ENCODE measurements around the gene AVP. TPM values are rescaled to one million over a fixed set of nuclear protein-coding genes. Genes with fewer than 3 reads are reported as not detected.

The AVP gene
- total RNA-seq, 1 donor = not detected

DNA sequence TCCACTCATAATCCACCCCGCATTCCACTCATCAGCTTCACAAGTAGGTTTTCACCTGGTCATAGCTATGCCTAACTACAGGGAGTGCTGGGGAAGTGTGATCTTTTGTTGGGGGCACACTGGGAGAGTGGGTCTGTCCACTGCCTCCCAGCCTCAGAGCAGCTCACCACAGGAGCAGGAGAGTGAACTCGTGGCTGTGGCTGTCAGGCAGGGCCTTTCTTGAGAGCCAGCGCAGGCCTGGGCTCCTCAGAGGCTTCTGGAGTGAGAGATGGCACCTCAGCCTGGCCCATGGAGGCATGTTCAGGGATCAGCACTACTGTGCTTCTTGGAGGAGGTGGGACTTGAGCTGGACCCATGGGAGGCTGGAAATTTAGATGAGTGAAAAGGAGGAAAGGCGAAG is 45.1 kb downstream of the AVP start:
- H3K4me3 ChIP-seq (ENCODE audit: low read depth, low read length) = no peak overlapping the region
- no peak for DNase-seq (ENCODE audit: low read depth)
- TF ChIP-seq, protein P1, sequence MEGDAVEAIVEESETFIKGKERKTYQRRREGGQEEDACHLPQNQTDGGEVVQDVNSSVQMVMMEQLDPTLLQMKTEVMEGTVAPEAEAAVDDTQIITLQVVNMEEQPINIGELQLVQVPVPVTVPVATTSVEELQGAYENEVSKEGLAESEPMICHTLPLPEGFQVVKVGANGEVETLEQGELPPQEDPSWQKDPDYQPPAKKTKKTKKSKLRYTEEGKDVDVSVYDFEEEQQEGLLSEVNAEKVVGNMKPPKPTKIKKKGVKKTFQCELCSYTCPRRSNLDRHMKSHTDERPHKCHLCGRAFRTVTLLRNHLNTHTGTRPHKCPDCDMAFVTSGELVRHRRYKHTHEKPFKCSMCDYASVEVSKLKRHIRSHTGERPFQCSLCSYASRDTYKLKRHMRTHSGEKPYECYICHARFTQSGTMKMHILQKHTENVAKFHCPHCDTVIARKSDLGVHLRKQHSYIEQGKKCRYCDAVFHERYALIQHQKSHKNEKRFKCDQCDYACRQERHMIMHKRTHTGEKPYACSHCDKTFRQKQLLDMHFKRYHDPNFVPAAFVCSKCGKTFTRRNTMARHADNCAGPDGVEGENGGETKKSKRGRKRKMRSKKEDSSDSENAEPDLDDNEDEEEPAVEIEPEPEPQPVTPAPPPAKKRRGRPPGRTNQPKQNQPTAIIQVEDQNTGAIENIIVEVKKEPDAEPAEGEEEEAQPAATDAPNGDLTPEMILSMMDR (IDR thresholded peaks at IDR 0.05; ENCODE audit: insufficient read depth, low read depth, low read length) = no peak

DNA sequence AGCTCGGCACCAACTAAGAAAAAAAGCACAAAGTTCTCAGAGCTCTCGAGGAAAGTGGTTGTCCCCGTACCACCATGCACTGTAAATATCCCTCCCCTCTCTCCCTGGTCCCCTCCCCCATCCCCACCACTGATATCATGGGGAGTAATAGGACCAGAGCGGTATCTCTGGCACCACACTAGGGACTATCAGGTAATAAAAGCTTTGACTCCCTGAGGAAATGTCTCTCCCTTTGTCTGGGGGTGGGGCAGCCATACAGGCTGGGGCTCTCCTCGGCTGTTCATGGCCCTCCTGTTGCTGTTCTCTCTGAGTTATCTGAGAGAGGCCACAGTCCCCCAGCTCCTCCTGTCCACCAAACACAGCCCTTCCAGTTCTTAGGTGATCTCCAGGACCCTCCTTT is 46.1 kb downstream of the AVP start:
- no peak overlapping the region for H3K4me3 ChIP-seq (ENCODE audit: low read depth, low read length)
- TF ChIP-seq, protein P1 (IDR thresholded peaks at IDR 0.05; ENCODE audit: insufficient read depth, low read depth, low read length) = no peak
- DNase-seq (ENCODE audit: low read depth) = no peak

DNA sequence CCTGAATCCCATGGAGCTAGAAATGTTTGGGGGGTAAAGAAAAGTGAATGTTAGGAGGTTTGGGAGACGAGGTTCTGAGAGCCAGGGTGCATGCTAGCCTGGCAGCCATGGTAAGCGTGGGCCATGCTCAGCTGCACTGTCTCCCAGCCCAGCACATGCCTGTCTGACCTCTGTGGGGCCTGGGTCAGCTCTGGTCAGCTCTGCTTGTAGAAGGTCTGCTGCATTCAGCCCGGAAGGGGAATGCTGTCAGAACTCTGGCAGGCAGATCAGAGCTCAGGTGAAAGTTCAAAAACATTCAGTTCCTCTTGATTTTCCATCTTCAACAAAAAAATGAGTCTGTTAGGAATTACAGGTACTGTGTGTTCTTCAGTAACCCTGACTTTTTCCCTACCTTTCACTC is 46.9 kb downstream of the AVP start:
- TF ChIP-seq, protein P1 (IDR thresholded peaks at IDR 0.05; ENCODE audit: insufficient read depth, low read depth, low read length) = no peak
- H3K4me3 ChIP-seq (ENCODE audit: low read depth, low read length) = no peak overlapping the region
- DNase-seq (ENCODE audit: low read depth) = no peak

DNA sequence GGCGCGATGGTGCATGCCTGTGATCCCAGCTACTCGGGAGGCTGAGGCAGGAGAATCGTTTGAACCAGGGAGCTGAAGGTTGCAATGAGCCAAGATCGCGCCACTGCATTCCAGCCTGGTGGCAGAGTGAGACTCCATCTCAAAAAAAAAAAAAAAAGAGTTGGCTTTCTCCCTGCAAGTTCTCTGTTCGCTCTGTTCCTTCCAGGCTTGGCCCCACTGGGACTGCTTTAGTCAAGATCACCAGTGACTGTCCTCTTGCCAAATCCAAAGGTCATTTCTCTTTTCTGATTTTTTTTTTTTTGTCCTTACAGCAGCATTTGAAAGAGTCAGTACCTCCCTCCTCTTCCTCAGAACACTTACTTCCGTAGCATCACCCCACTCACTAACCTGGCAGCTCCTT is 51.9 kb downstream of the AVP start:
- no peak overlapping the region for H3K4me3 ChIP-seq (ENCODE audit: low read depth, low read length)
- TF ChIP-seq, protein P1 (IDR thresholded peaks at IDR 0.05; ENCODE audit: insufficient read depth, low read depth, low read length) = no peak
- no peak for DNase-seq (ENCODE audit: low read depth)

Other genes starting within 250 kb of the AVP start
- 32.5 and 32.8 TPM in 2 replicates for gene PCED1A, start 244.1 kb downstream of the AVP start, total RNA-seq
- gene VPS16, start 244.0 kb downstream of the AVP start, total RNA-seq = 48.6 and 51.0 TPM in 2 replicates
- 20.6 and 41.5 TPM in 2 replicates for gene PTPRA, start 211.2 kb downstream of the AVP start, total RNA-seq
- under 0.01 TPM in 1 of 2 replicates, not detected in the other for gene GNRH2, start 41.1 kb downstream of the AVP start, total RNA-seq
- gene MRPS26, start 38.7 kb downstream of the AVP start, total RNA-seq = 26.8 and 31.6 TPM in 2 replicates
- not detected in 2 replicates for gene OXT, start 13.1 kb downstream of the AVP start, total RNA-seq
- 10.3 and 19.0 TPM in 2 replicates for gene FASTKD5, start 75.1 kb upstream of the AVP start, total RNA-seq
- gene UBOX5, start 75.1 kb upstream of the AVP start, total RNA-seq = 4.2 and 4.3 TPM in 2 replicates
- 10.3 and 13.8 TPM in 2 replicates for gene LZTS3, start 88.8 kb upstream of the AVP start, total RNA-seq
- 19.0 and 21.6 TPM in 2 replicates for gene DDRGK1, start 120.0 kb upstream of the AVP start, total RNA-seq
- gene ITPA, start 124.8 kb upstream of the AVP start, total RNA-seq = 29.8 and 40.3 TPM in 2 replicates
- gene SLC4A11, start 154.5 kb upstream of the AVP start, total RNA-seq = 1.6 and 1.7 TPM in 2 replicates